ENCODE data around the gene GLS.
"Not testable (repeated sequence)": the region's sequence is repeated elsewhere in the genome, so short reads cannot be mapped to it uniquely, and the experiment has no call there.

GLS gene

GRCh38 chr2:190988910-190989309, 108.3 kb downstream of the GLS start:
- DNase-seq = no peak

- DNase-seq = no peak
Observed at GRCh38 chr2:190990132-190990531, 109.5 kb downstream of the GLS start.

- no peak for DNase-seq
Observed at GRCh38 chr2:190993292-190993643, 112.6 kb downstream of the GLS start.

- no peak for DNase-seq
Observed at GRCh38 chr2:190994148-190994547, 113.5 kb downstream of the GLS start.

- not testable (repeated sequence) for DNase-seq
Observed at GRCh38 chr2:190995315-190995714, 114.7 kb downstream of the GLS start.

- no peak for DNase-seq
Observed at GRCh38 chr2:190996338-190996946, 115.8 kb downstream of the GLS start.

GRCh38 chr2:190996947-190997346, 116.3 kb downstream of the GLS start:
- DNase-seq = no peak

GRCh38 chr2:190997526-190998113, 117.0 kb downstream of the GLS start:
- no peak for DNase-seq

GRCh38 chr2:190999058-190999457, 118.4 kb downstream of the GLS start:
- DNase-seq = no peak

GRCh38 chr2:190999949-191000665, 119.5 kb downstream of the GLS start:
- no peak for DNase-seq

- no peak for DNase-seq
Observed at GRCh38 chr2:191001032-191001431, 120.4 kb downstream of the GLS start.

GRCh38 chr2:191001624-191002023, 121.0 kb downstream of the GLS start:
- no peak for DNase-seq

- DNase-seq = no peak
Observed at GRCh38 chr2:191003405-191004309, 123.0 kb downstream of the GLS start.

GRCh38 chr2:191006297-191006696, 125.7 kb downstream of the GLS start:
- DNase-seq = no peak

- no peak for DNase-seq
Observed at GRCh38 chr2:191006997-191007783, 126.6 kb downstream of the GLS start.

- no peak for DNase-seq
Observed at GRCh38 chr2:191008286-191008685, 127.7 kb downstream of the GLS start.

GRCh38 chr2:191009541-191010374, 129.1 kb downstream of the GLS start:
- DNase-seq = no peak

GRCh38 chr2:191010887-191011885, 130.6 kb downstream of the GLS start:
- no peak for DNase-seq

GRCh38 chr2:191012346-191012745, 131.7 kb downstream of the GLS start:
- no peak for DNase-seq

All from hypothalamus (tissue), 51 donors.